Measurements from ENCODE around the gene STK39. TPM values are rescaled to one million over a fixed set of nuclear protein-coding genes. Genes with fewer than 3 reads are reported as not detected.

The STK39 gene
- 15.6 to 19.2 TPM (median 18.8 TPM) in 5 replicates for total RNA-seq (2022; extraction: Qiagen RNA extraction)

DNA sequence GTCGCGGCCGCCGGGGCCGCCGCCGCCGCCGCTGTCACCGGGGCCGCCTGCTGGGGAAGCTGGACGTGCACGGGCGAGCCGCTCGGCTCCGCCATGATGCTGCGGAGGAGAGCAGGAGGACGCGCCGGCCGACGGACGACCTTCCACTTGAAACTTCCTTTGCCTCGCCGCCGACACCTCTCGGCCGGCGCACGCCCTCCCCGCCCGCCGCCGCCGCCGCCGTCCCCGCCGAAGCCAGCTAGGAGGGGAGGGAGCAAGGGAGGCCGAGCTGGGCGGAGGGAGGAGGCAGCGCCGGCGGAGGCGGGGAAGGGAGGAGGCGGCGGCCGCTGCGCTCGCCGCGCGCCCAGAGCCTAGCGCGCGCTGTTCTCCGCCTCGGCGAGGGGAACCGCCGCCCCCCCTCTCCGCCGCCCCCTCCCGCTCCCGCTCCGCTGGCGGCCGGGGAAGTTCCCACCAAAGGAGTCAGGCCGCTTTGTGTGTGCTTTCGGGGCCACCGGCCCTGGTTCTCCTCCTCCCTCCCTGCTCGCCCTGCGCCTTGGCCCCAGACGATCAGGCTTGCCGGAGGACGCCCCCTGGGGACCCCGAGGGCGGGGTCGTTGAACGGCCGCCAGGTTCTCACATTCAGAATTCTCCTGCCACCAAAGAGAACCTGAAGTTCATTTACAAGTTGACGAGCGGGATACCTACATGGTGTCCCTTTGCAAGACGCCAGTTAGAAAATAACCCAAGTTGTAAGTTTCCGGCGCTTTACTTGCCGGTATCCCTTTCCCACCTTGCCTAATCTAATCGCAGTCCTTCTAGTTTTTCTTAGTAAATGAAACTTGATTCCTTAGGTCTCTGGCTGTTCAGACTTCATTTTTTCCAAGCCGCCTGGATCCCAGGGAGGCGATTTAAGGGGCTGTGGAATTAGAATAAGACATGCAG is at the start of gene STK39:
STK39 (minus strand) TSS at position 255 of the 921 bp plus-strand sequence; CDS start at position 95, 160 bp downstream.

Other genes starting within 250 kb of the STK39 start
- gene CERS6, start 208.7 kb upstream of the STK39 start, total RNA-seq (2022; extraction: Qiagen RNA extraction) = 15.6 to 21.7 TPM (median 20.1 TPM) in 5 replicates